ENCODE measurements around the gene ATP8B4.

GRCh38 chr15:49923671-49924070 lies 195.4 kb downstream of the ATP8B4 start:
- no peak for TF ChIP-seq CTCF (IDR thresholded peaks at IDR 0.05 in 2 of 3, conservative IDR thresholded peaks at IDR 0.05 in 1 of 3; ENCODE audit: control insufficient read depth in 2 of 3, extremely low read depth in 1 of 3, insufficient read depth in 1 of 3, low read depth in 3 of 3, low read length in 3 of 3)
- TF ChIP-seq POLR2A (IDR thresholded peaks at IDR 0.05; ENCODE audit: low read depth, low read length), result no peak
- no peak for TF ChIP-seq MXI1 (IDR thresholded peaks at IDR 0.05; ENCODE audit: low read depth, low read length)
- TF ChIP-seq, protein P1, sequence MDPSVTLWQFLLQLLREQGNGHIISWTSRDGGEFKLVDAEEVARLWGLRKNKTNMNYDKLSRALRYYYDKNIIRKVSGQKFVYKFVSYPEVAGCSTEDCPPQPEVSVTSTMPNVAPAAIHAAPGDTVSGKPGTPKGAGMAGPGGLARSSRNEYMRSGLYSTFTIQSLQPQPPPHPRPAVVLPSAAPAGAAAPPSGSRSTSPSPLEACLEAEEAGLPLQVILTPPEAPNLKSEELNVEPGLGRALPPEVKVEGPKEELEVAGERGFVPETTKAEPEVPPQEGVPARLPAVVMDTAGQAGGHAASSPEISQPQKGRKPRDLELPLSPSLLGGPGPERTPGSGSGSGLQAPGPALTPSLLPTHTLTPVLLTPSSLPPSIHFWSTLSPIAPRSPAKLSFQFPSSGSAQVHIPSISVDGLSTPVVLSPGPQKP (IDR thresholded peaks at IDR 0.05; ENCODE audit: low read depth, low read length), result no peak
- TF ChIP-seq ZNF384 (IDR thresholded peaks at IDR 0.05; ENCODE audit: borderline replicate concordance, low read depth, low read length), result no peak
- TF ChIP-seq KAT2A (conservative IDR thresholded peaks at IDR 0.05; ENCODE audit: control insufficient read depth, low read depth, low read length), result no peak
- TF ChIP-seq, protein P2, sequence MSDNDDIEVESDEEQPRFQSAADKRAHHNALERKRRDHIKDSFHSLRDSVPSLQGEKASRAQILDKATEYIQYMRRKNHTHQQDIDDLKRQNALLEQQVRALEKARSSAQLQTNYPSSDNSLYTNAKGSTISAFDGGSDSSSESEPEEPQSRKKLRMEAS (IDR thresholded peaks at IDR 0.05; ENCODE audit: low read depth, low read length), result no peak
- no peak for TF ChIP-seq ZNF217 (IDR thresholded peaks at IDR 0.05)
- TF ChIP-seq STAT1 (conservative IDR thresholded peaks at IDR 0.05), result no peak
- TF ChIP-seq EZH2 (IDR thresholded peaks at IDR 0.05; ENCODE audit: borderline replicate concordance, control insufficient read depth, low read depth, low read length), result no peak
- TF ChIP-seq POLR2AphosphoS5 (IDR thresholded peaks at IDR 0.05; ENCODE audit: low read length), result no peak
- no peak for TF ChIP-seq YY1 (IDR thresholded peaks at IDR 0.05; ENCODE audit: low read depth, low read length)
- no peak for TF ChIP-seq ZNF207 (IDR thresholded peaks at IDR 0.05; ENCODE audit: borderline replicate concordance)
- no peak for TF ChIP-seq POU2F2 (IDR thresholded peaks at IDR 0.05; ENCODE audit: borderline replicate concordance, low read depth, low read length)

Measured in GM12878 (cell line).